Esophagus muscularis mucosa (tissue), 3 donors: Measurements from ENCODE around the gene ULBP2.

ENCODE experiments used
- CTCF ChIP-seq, 3 experiments: fragments of 200-600 bp in 2 of 3; fragments of 450-650 bp in 1 of 3; sonication (generic) in 2 of 3; IDR thresholded peaks; one replicate each; pipeline ENCODE4 v1.5.1; 2017 to 2019; ENCODE audit warnings: antibody characterized with exemption in 3 of 3, mild to moderate bottlenecking in 2 of 3, moderate library complexity in 1 of 3
- POLR2AphosphoS5 ChIP-seq, 2 donors: sonication (generic); formaldehyde crosslinking; IDR thresholded peaks; one replicate each; pipeline ENCODE4 v1.6.1; 2017; ENCODE audit warnings: antibody characterized with exemption in 2 of 2

- TF ChIP-seq CTCF (IDR thresholded peaks at IDR 0.05) (no peak), POLR2AphosphoS5 (IDR thresholded peaks at IDR 0.05) (peak in 1 of 2 donors; percentile 21)
Measured at GRCh38 chr6:149895833-149896271, 46.0 kb upstream of the ULBP2 start.
